HCT116 (cell line): Measurements from ENCODE around the gene MPC1. TPM values are rescaled to one million over a fixed set of nuclear protein-coding genes. Genes with fewer than 3 reads are reported as not detected.

Experiments used
- ATAC-seq: fragments of 200-7000 bp; cut with Tn5 transposase; 2 replicates; pipeline ENCODE4 v1.9.1; 2020; ENCODE audit warnings: mild to moderate bottlenecking, moderate library complexity
- BruUV-seq: library from RNA; stranded (reverse); fragments of 400-500 nt; replicated peaks from 2 replicates; lab custom pipeline; 2021; lab: Mats Ljungman, UMichigan
- CTCF ChIA-PET: fragments of 300-600 bp; sonication (Branson Sonifier 250); formaldehyde crosslinking; loops from one replicate; lab custom pipeline; 2021; ENCODE audit warnings: antibody characterized with exemption; lab: Charles Lee
- POLR2A ChIA-PET: fragments of 300-600, 350-600 bp; sonication (Branson Sonifier 250); formaldehyde crosslinking; loops from one replicate; lab custom pipeline; 2021; ENCODE audit warnings: antibody characterized with exemption; lab: Charles Lee
- RAD21 ChIA-PET, 2 experiments: fragments of 300-600 bp; sonication (Branson Sonifier 250); formaldehyde crosslinking; loops; one replicate each; lab custom pipeline; 2023; ENCODE audit warnings: low total read pairs in 2 of 2; ENCODE audit not compliant: uncharacterized antibody in 2 of 2, unreplicated experiment in 2 of 2, low non-redundant PET in 1 of 2; lab: Charles Lee
- DNase-seq: peaks from one replicate; pipeline ENCODE4 v3.0.0-alpha.2; 2010; ENCODE audit warnings: low read depth, low spot score
- H2AFZ ChIP-seq: fragments of 200-600 bp; shearing (Covaris generic), sonication (generic); 2 replicates; pipeline ENCODE4 v1.6.1; 2017; ENCODE audit warnings: low read depth, mixed run types, mixed read lengths, antibody characterized with exemption, low read length; ENCODE audit not compliant: poor library complexity, severe bottlenecking
- H3K27ac ChIP-seq: 2 replicates; pipeline ENCODE4 v1.5.1; 2012; ENCODE audit warnings: low read depth, low read length
- H3K27me3 ChIP-seq: fragments of 200-600 bp; sonication (generic); 2 replicates; pipeline ENCODE4 v1.6.1; 2016; ENCODE audit warnings: mixed run types, low read length, mixed read lengths; ENCODE audit not compliant: insufficient read depth
- H3K36me3 ChIP-seq, 2 experiments: fragments of 200-500 bp in 1 of 2; fragments of 200-600 bp in 1 of 2; sonication (Bioruptor generic) in 1 of 2; sonication (generic) in 1 of 2; 2 replicates each; pipeline versions ENCODE4 v1.5.1 to v1.6.1; 2014 to 2016; ENCODE audit warnings: low read length in 2 of 2, inconsistent platforms in 1 of 2, mixed read lengths in 1 of 2, mixed run types in 1 of 2; ENCODE audit not compliant: insufficient read depth in 2 of 2, control insufficient read depth in 1 of 2
- H3K4me1 ChIP-seq, 2 experiments: fragments of 200-600 bp in 1 of 2; sonication (generic) in 1 of 2; 2 replicates each; pipeline versions ENCODE4 v1.5.1 to v1.6.1; 2012 to 2017; ENCODE audit warnings: low read length in 2 of 2, inconsistent platforms in 1 of 2, mild to moderate bottlenecking in 1 of 2, mixed read lengths in 1 of 2, mixed run types in 1 of 2, moderate library complexity in 1 of 2; ENCODE audit not compliant: insufficient read depth in 2 of 2, control insufficient read depth in 1 of 2
- H3K4me2 ChIP-seq: fragments of 200-600 bp; sonication (generic); 2 replicates; pipeline ENCODE4 v1.6.1; 2017; ENCODE audit warnings: mixed run types, low read length, mixed read lengths
- H3K4me3 ChIP-seq, 2 experiments: fragments of 200-600 bp in 1 of 2; sonication (generic) in 1 of 2; replicated peaks in 1 of 2; 2 replicates each; pipeline ENCODE4 v1.5.1; 2011 to 2016; ENCODE audit warnings: low read length in 2 of 2, control low read depth in 1 of 2, low read depth in 1 of 2, mild to moderate bottlenecking in 1 of 2, mixed read lengths in 1 of 2, mixed run types in 1 of 2
- H3K79me2 ChIP-seq: fragments of 200-600 bp; sonication (generic); 2 replicates; pipeline ENCODE4 v1.6.1; 2017; ENCODE audit warnings: mild to moderate bottlenecking, mixed run types, low read length, moderate library complexity, mixed read lengths; ENCODE audit not compliant: insufficient read depth
- H3K9ac ChIP-seq: fragments of 200-600 bp; sonication (generic); 2 replicates; pipeline ENCODE4 v1.6.1; 2016; ENCODE audit warnings: low read length, mixed read lengths
- H3K9me2 ChIP-seq: fragments of 200-600 bp; sonication (generic), shearing (Covaris generic); 2 replicates; pipeline ENCODE4 v1.6.1; 2017; ENCODE audit warnings: mixed run types, mild to moderate bottlenecking, moderate library complexity; ENCODE audit not compliant: insufficient read depth
- H3K9me3 ChIP-seq, 2 experiments: fragments of 200-500 bp in 1 of 2; fragments of 200-600 bp in 1 of 2; sonication (Bioruptor generic) in 1 of 2; sonication (generic) in 1 of 2; 2 replicates each; pipeline ENCODE4 v1.6.1; 2014 to 2017; ENCODE audit warnings: low read length in 2 of 2, mixed read lengths in 2 of 2, inconsistent platforms in 1 of 2, low read depth in 1 of 2, mild to moderate bottlenecking in 1 of 2, mixed run types in 1 of 2, moderate library complexity in 1 of 2; ENCODE audit not compliant: control insufficient read depth in 1 of 2, insufficient read depth in 1 of 2
- H4K20me1 ChIP-seq: fragments of 200-600 bp; sonication (generic), shearing (Covaris generic); 2 replicates; pipeline ENCODE4 v1.6.1; 2017; ENCODE audit warnings: mixed run types, mild to moderate bottlenecking, moderate library complexity; ENCODE audit not compliant: insufficient read depth
- ATF3 ChIP-seq: IDR thresholded peaks from 2 replicates; pipeline ENCODE4 v1.6.1; 2012
- CBX3 ChIP-seq: IDR thresholded peaks from 2 replicates; pipeline ENCODE4 v1.6.1; 2012; ENCODE audit warnings: low read depth
- CEBPB ChIP-seq: IDR thresholded peaks from 2 replicates; pipeline ENCODE4 v1.6.1; 2012; ENCODE audit warnings: low read depth
- ELF1 ChIP-seq: IDR thresholded peaks from 2 replicates; pipeline ENCODE4 v1.6.1; 2012; ENCODE audit warnings: low read depth, borderline replicate concordance
- JUND ChIP-seq: IDR thresholded peaks from 2 replicates; pipeline ENCODE4 v1.6.1; 2012
- YY1 ChIP-seq: IDR thresholded peaks from 2 replicates; pipeline ENCODE4 v1.6.1; 2011; ENCODE audit warnings: low read length, low read depth, moderate library complexity, mild to moderate bottlenecking; ENCODE audit not compliant: insufficient replicate concordance; ENCODE audit errors: extremely low read depth
- ZFX ChIP-seq: fragments of 450-650 bp; IDR thresholded peaks from 2 replicates; pipeline ENCODE4 v1.6.1; 2017
- ZNF274 ChIP-seq: fragments of 200-500 bp; sonication (Bioruptor generic); IDR thresholded peaks from 2 replicates; pipeline ENCODE4 v1.6.1; 2014; ENCODE audit warnings: mild to moderate bottlenecking, low read depth, low read length, inconsistent platforms
- intact Hi-C: fragments of 100-400 bp; cut with micrococcal nuclease; formaldehyde crosslinking; loops from 2 replicates; pipeline ENCODE4 v1.10.0; 2022
- total RNA-seq: library from RNA; stranded (reverse); gene quantifications from one replicate; pipeline ENCODE4 v1.2.1, GENCODE V29; 2021; ENCODE audit not compliant: unreplicated experiment
- TF ChIP-seq, protein P1 (sequence below): IDR thresholded peaks from 2 replicates; pipeline ENCODE4 v1.6.1; 2012; ENCODE audit warnings: low read depth

Gene MPC1
- total RNA-seq, 1 experiment from 2014 or later: 15.9 TPM

- CTCF ChIA-PET: no interaction called here
Measured at GRCh38 chr6:166377721-166378120, 5.0 kb downstream of the MPC1 start.

More at GRCh38 chr6:166377721-166378120, 5.0 kb downstream of the MPC1 start:
- DNase-seq: no peak
- Histone ChIP-seq H4K20me1 (no peaks in the 10 kb centered on the region), H3K27me3 (no peaks in the 10 kb centered on the region), H2AFZ (no peak overlapping the region), H3K9me2 (no peaks in the 10 kb centered on the region), H3K79me2 (no peaks in the 10 kb centered on the region), H3K4me1 (peaks cover 0 to 10% of the 10 kb centered on the region in 2 experiments; a peak in 1 of 4 replicates), H3K4me2 (no peak overlapping the region), H3K4me3 (no peak overlapping the region)
- POLR2A ChIA-PET: interaction anchor here (1.0 kb wide), 1 partner anchor 36 kb away, joined by 3 read pairs; the partner anchor contains the start of gene SFT2D1
- intact Hi-C loops: no loop called here
- ATAC-seq: no peak
- no TSS peak for BruUV-seq
- RAD21 ChIA-PET: no interaction called here
- TF ChIP-seq ATF3 (no peak), ZNF274 (no peak), YY1 (no peak), CBX3 (no peak), JUND (no peak), CEBPB (no peak), ZFX (no peak), ELF1 (no peak)
- TF ChIP-seq, protein P1, sequence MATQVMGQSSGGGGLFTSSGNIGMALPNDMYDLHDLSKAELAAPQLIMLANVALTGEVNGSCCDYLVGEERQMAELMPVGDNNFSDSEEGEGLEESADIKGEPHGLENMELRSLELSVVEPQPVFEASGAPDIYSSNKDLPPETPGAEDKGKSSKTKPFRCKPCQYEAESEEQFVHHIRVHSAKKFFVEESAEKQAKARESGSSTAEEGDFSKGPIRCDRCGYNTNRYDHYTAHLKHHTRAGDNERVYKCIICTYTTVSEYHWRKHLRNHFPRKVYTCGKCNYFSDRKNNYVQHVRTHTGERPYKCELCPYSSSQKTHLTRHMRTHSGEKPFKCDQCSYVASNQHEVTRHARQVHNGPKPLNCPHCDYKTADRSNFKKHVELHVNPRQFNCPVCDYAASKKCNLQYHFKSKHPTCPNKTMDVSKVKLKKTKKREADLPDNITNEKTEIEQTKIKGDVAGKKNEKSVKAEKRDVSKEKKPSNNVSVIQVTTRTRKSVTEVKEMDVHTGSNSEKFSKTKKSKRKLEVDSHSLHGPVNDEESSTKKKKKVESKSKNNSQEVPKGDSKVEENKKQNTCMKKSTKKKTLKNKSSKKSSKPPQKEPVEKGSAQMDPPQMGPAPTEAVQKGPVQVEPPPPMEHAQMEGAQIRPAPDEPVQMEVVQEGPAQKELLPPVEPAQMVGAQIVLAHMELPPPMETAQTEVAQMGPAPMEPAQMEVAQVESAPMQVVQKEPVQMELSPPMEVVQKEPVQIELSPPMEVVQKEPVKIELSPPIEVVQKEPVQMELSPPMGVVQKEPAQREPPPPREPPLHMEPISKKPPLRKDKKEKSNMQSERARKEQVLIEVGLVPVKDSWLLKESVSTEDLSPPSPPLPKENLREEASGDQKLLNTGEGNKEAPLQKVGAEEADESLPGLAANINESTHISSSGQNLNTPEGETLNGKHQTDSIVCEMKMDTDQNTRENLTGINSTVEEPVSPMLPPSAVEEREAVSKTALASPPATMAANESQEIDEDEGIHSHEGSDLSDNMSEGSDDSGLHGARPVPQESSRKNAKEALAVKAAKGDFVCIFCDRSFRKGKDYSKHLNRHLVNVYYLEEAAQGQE: no peak
- TF ChIP-seq, all 23 proteins: peak for 0
- Histone ChIP-seq H3K36me3 (no peaks in the 10 kb centered on the region), H3K9ac (no peak overlapping the region), H3K27ac (no peak overlapping the region), H3K9me3 (no peaks in the 10 kb centered on the region)
